ENCODE results near the gene CASP9. TPM values are rescaled to one million over a fixed set of nuclear protein-coding genes. Genes with fewer than 3 reads are reported as not detected.

Gene CASP9
- total and polyA plus RNA-seq, 7 donors, result 5.3 to 10.5 (median 8.0) TPM

DNA sequence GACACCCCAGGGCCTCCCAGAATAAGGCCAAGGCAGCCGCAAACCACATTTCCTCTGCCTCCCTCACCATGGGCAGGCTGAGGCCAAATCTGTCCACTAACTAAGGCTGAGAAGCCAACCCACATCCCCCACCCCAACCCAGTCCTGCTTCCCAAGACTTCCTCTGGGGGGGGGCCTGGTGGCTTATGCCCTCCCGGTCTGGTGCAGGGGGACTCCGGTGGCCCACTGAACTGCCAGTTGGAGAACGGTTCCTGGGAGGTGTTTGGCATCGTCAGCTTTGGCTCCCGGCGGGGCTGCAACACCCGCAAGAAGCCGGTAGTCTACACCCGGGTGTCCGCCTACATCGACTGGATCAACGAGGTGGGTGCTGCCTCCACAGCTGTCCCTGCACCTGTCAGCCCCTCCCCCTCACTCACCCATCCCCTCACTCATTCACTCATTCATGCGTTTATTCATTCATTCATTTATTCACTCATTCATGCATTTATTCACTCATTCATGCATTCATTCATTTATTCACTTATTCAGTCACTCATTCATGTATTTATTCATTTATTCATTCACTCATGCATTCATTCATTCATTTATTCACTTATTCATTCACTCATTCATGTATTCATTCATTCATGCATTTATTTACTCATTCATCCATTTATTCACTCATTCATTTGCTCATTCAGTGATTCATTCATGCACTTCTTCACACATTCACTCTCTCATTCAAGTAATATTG lies 78.5 kb downstream of the CASP9 start:
- Histone ChIP-seq H3K27ac (no peak overlapping the region), H3K4me1 (no peaks in the 10 kb centered on the region), H3K4me3 (no peak overlapping the region), H3K36me3 (ENCODE audit: insufficient read depth in 1 of 2, low read depth in 1 of 2) (no peaks in the 10 kb centered on the region), H3K27me3 (ENCODE audit: insufficient read depth in 3 of 3, low read length in 2 of 3) (peaks cover 0 to 3% (median 3%) of the 10 kb centered on the region in 3 donors), H3K9me3 (no peaks in the 10 kb centered on the region)
- ATAC-seq (no peak), DNase-seq (no peak)
- 72 to 79% (median 76%) methylated on average over 14 of the region's 14 CpGs for WGBS, 3 donors
- intact Hi-C loops (cut with DNase I), result no loop called here
- TF ChIP-seq, protein P1, sequence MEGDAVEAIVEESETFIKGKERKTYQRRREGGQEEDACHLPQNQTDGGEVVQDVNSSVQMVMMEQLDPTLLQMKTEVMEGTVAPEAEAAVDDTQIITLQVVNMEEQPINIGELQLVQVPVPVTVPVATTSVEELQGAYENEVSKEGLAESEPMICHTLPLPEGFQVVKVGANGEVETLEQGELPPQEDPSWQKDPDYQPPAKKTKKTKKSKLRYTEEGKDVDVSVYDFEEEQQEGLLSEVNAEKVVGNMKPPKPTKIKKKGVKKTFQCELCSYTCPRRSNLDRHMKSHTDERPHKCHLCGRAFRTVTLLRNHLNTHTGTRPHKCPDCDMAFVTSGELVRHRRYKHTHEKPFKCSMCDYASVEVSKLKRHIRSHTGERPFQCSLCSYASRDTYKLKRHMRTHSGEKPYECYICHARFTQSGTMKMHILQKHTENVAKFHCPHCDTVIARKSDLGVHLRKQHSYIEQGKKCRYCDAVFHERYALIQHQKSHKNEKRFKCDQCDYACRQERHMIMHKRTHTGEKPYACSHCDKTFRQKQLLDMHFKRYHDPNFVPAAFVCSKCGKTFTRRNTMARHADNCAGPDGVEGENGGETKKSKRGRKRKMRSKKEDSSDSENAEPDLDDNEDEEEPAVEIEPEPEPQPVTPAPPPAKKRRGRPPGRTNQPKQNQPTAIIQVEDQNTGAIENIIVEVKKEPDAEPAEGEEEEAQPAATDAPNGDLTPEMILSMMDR (IDR thresholded peaks at IDR 0.05), result no peak

DNA sequence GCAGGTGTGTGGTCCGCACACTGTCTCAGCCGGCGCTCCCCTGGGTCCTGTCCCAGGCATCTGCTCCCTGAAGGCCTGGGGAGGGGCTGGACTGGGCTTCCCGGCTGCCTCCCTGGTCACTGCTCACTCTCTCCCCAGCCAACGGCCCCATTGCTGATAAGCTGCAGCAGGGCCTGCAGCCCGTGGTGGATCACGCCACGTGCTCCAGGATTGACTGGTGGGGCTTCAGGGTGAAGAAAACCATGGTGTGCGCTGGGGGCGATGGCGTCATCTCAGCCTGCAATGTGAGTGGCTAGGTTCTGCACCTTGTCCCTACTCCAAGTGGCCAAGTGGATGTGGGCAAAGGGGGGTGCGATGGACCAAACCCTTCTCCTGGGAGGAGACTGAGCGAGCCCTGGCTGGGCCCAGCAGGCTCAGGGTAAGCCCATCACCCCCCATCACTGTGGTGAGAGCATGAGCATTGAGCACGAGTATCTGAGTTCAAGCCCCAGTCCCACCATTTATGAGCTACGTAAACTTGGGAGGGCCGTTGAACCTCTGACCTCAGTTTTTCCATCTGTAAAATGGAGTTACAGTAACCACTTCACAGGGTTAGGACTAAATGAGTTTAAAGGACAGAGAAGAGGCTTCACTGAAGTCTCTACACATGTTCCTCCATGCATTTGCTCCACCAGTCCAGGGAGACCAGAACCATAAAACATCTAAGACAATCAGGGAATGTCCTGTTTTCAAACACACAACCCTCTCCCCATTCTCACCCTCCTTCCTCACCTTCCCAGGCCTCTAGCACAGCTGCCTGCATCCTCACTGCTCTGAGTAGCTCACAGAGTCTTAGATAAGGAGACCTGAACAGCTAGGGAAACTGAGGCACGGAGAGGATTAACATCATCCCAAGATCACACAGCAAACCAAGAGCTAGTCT lies 79.3 kb downstream of the CASP9 start:
- peaks cover 0 to 3% (median 3%) of the 10 kb centered on the region in 3 donors for H3K27me3 ChIP-seq (ENCODE audit: insufficient read depth in 3 of 3, low read length in 2 of 3)
- DNase-seq (no peak), ATAC-seq (no peak)
- H3K4me1 ChIP-seq, result no peaks in the 10 kb centered on the region
- intact Hi-C loops (cut with DNase I), result no loop called here
- no peak overlapping the region for H3K4me3 ChIP-seq
- H3K27ac ChIP-seq, result no peak overlapping the region
- 71 to 78% (median 72%) methylated on average over 17 of the region's 17 CpGs for WGBS, 3 donors
- TF ChIP-seq, protein P1 (IDR thresholded peaks at IDR 0.05), result no peak
- no peaks in the 10 kb centered on the region for H3K9me3 ChIP-seq
- no peaks in the 10 kb centered on the region for H3K36me3 ChIP-seq (ENCODE audit: insufficient read depth in 1 of 2, low read depth in 1 of 2)

DNA sequence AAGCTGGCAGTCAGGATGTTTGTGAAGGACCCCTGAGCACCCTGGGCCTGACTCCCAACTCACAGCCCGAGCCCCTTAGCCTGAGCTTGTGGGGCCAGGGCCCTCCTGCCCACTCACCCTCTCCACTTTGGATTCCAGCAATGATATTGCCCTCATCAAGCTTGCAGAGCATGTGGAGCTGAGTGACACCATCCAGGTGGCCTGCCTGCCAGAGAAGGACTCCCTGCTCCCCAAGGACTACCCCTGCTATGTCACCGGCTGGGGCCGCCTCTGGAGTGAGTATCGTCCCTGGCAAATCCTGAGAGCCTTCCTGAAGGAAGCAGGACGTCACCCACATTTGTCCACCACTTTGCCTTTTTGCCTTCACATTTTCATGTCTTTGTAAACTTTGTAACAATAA lies 80.7 kb downstream of the CASP9 start:
- 68 to 73% (median 71%) methylated on average over 5 of the region's 5 CpGs for WGBS, 3 donors

DNA sequence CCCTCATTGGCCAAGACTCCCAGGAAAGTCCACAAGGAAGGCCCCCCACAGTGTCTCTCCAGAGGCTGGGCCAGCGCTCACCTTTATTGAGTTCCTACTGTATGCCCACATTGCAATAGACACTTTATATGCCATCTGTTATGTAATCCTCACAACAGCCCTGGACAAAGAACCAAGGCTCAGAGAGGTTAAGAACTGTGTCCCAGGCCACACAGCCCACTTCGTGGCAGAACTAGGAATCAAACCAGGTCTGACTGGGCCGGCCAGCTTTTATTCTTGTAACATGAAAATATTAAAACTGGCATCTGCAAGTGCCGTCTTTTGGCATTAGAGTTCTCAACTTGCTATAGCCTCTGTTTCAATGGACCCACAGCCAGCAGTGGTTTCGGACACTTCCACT lies 81.3 kb downstream of the CASP9 start:
- DNase-seq (no peak), ATAC-seq (no peak)
- intact Hi-C loops (cut with DNase I), result no loop called here
- Histone ChIP-seq H3K4me3 (no peak overlapping the region), H3K27ac (no peak overlapping the region), H3K27me3 (ENCODE audit: insufficient read depth in 3 of 3, low read length in 2 of 3) (peaks cover 0 to 3% (median 3%) of the 10 kb centered on the region in 3 donors), H3K4me1 (no peaks in the 10 kb centered on the region), H3K36me3 (ENCODE audit: insufficient read depth in 1 of 2, low read depth in 1 of 2) (no peaks in the 10 kb centered on the region), H3K9me3 (no peaks in the 10 kb centered on the region)
- 78 to 91% (median 81%) methylated on average over 5 of the region's 5 CpGs for WGBS, 3 donors
- TF ChIP-seq, protein P1 (IDR thresholded peaks at IDR 0.05), result no peak

More for the DNA sequence above, 80.7 kb downstream of the CASP9 start:
- Histone ChIP-seq H3K4me1 (no peaks in the 10 kb centered on the region), H3K36me3 (ENCODE audit: insufficient read depth in 1 of 2, low read depth in 1 of 2) (no peaks in the 10 kb centered on the region), H3K27me3 (ENCODE audit: insufficient read depth in 3 of 3, low read length in 2 of 3) (peaks cover 0 to 3% (median 3%) of the 10 kb centered on the region in 3 donors), H3K4me3 (no peak overlapping the region), H3K27ac (no peak overlapping the region), H3K9me3 (no peaks in the 10 kb centered on the region)
- ATAC-seq (no peak), DNase-seq (no peak)
- TF ChIP-seq, protein P1 (IDR thresholded peaks at IDR 0.05), result no peak
- intact Hi-C loops (cut with DNase I), result no loop called here
